Stimulated activated CD4-positive, alpha-beta T cell treated with anti-CD3 and anti-CD28 coated beads, Interleukin-15, amount 100 ng/mL, for 48 hours (primary cell): ENCODE measurements around the gene PDXK.

Source experiments
- DNase-seq, 2 donors: peaks; one replicate each; pipeline ENCODE4 v3.0.0-alpha.2; 2020; ENCODE audit warnings: low read depth in 2 of 2

PDXK gene

GRCh38 chr21:43779660-43780059 lies 60.7 kb downstream of the PDXK start:
- no peak for DNase-seq

DNA sequence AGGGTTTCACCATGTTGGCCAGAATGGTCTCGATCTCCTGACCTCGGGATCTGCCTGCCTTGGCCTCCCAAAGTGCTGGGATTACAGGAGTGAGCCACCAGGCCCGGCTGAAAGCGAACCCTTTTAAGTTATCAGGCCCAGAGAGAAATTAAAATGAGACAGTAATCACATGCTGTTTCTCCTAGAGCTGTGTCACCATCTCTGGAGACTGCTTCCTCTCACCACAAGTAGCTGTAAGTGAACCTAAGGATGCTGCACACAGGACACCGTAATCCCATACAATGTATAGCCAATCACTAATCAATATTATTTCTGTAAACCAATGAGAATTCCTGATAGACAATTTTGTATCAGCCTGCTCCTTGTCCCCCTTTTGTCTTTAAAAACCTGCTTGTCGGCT lies 62.9 kb downstream of the PDXK start:
- DNase-seq: no peak

GRCh38 chr21:43782431-43783097 lies 63.6 kb downstream of the PDXK start:
- no peak for DNase-seq

DNA sequence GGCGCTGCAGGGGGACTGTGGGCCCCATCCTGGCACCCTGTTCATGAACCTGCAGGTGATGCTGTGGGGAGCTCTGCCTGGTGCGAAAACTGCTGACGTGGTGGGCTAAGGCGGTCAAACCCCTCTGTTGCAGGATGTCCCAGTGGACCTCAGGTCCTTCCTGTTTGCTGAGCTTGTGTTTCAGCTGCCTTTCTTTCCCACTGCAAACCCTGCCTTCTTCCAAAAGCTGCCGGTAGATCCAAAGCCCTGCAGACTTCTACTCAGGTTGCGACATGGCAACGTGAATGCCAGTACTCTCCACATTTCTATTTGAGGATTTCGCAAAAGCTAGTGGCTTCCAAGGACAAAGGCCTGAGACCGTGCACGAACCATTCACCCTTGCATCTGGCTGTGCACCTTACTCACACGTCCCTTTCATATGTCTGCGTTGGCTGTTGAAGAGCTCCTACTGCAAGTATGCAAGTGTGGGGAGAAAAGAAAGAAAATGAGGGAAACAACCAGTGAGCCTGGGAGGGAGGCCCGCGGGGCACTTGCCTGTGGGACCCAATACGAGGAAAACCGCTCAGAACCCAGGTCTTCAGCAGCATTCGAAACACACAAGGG lies 64.3 kb downstream of the PDXK start:
- no peak for DNase-seq

- no peak for DNase-seq
Observed at GRCh38 chr21:43785134-43785533, 66.2 kb downstream of the PDXK start.

DNA sequence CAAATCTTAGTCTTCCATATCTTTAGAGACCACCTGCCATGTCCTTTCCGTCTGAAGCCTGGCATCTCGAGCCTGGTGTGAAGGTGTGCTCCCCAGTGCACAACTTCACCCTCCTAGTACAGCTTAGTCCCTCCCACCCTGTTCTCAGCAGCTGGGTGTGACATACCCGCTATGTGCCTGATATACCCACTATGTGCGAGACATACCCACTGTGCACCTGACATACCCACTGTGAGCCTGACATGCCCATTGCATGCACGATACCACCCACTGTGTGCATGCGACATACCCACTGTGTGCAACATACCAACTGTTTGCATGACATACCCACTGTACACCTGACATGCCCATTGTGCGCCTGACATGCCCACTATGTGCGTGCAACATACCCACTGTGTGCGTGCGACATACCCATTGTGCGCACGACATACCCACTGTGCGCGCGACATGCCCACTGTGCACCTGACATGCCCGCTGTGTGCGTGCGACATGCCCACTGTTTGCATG lies 67.4 kb downstream of the PDXK start:
- no peak for DNase-seq

DNA sequence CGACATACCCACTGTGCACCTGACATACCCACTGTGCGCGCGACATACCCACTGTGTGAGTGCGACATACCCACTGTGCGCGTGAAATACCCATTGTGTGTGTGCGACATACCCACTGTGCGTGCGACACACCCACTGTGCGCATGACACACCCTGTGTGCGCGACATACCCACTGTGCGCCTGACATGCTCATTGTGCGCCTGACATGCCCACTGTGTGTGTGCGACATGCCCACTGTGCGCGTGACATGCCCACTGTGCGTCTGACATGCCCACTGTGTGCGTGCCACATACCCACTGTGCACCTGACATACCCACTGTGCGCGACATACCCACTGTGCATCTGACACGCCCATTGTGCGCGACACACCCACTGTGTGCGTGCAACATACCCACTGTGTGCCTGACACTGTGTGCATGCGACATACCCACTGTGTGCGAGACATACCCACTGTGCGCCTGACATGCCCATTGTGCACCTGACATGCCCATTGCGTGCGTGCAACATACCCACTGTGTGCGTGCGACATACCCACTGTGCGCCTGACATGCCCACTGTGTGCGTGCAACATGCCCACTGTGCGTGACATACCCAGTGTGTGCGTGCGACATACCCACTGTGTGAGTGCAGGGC lies 68.0 kb downstream of the PDXK start:
- no peak for DNase-seq

- DNase-seq: peak; percentile 85 to 89
Observed at GRCh38 chr21:43789276-43790009, 70.5 kb downstream of the PDXK start, which contains the start of gene RRP1. RRP1 (plus strand) TSS chr21:43789577; CDS start chr21:43789630, 53 bp downstream.

GRCh38 chr21:43790010-43790524 lies 71.1 kb downstream of the PDXK start:
- no peak for DNase-seq

DNA sequence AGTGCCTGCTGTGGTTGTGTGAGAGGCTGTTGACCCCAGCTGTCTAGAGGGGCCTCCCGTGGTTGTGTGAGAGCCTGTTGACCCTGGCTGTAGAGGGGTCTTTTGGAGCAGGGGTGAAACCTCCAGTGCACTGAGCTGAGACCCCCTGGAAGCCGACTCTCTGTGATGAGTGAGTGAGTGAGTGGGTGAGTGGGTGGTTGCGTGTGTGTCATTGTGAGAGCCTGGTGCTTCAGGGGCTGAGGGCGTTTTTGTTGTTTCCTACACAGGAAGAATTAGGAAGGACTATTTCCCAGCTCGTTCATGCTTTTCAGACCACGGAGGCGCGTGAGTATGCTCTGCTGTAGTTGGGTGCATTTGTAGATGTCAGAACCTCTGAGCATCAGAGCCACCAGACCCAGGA lies 73.5 kb downstream of the PDXK start:
- no peak for DNase-seq

DNA sequence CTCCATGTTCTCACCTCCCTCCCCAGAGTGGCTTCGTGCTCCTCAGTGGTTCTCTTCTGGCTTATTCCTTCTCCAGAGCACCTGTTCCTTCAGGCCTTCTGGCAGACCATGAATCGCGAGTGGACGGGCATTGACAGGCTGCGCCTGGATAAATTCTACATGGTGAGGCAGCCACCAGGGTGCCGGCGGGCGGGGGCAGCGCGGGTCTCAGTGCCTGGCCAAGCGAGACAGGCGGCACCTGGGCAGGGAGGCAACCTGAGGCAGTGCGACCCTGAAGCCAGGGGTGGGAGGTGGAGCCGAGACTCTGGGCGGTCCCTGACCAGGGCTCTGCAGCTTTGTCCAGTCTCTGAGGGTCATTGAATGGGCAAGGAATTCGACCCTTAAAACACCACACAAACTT lies 74.3 kb downstream of the PDXK start:
- DNase-seq: no peak

DNA sequence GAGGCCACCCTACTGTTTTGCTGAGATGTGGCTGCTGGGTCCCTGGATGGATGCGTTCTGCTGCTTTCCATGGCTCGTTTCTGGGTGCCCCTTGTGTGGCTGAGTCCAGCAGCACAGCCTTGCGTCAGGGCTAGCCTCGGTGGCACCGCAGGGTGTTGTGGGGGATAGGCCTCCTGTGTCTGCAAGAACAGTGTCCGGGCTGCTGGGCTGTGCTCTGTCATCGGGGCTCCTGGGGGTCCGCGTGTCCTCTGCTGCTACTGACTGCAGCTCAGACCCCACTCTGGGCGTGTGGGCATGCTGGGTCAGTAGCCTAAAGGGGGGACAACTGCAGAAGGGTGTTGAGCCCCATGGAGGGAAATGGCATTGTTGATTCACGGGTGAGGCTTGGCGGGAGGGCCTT lies 75.4 kb downstream of the PDXK start:
- no peak for DNase-seq

- no peak for DNase-seq
Observed at GRCh38 chr21:43794857-43795256, 75.9 kb downstream of the PDXK start.

- no peak for DNase-seq
Observed at GRCh38 chr21:43797415-43797814, 78.5 kb downstream of the PDXK start.

GRCh38 chr21:43797925-43798715 lies 79.2 kb downstream of the PDXK start:
- no peak for DNase-seq

DNA sequence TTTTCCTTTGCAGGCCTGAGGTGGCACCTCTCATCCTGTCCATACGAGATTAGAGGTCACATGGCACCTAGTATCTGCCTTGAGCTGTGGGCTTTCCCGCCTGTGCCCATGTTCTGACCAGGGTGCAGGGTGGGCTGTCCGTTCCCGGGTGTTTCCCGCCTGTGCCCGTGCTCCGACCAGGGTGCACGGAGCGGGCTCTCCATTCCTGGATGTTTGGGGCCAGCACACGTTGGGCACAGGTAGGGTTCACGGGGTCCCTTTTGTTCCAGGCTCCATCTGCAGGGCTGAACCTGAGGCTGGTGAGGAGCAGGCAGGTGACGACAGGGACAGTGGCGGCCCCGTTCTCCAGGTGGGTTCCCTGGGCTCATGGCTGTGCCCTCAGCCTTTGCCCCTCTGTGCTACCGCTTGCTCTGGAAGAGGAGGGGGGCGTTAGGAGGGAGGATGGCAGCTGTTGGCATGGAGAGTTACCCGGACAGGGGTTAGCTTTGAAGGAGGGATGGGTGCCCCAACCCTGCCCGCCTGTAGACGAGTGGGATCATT lies 80.4 kb downstream of the PDXK start:
- no peak for DNase-seq

DNA sequence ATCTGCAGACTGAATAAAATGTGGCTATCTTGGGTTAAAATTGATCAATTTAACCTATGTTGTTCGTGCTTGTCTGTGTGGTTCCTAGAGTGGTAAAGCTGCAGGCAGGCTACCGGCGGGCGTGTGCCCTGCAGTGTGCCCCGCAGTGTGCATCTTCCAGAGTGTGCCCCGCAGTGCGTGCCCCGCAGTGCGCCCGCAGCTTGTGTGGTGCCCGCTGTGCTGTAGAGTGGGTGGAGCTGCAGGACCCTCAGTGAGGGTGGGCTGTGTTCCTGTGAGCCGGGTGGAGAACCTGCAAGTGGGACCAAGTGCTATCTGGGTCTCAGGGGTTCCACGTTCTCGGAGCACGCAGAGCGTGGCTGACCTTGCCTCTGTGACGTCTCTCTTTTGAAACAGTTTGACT lies 81.2 kb downstream of the PDXK start:
- no peak for DNase-seq

DNA sequence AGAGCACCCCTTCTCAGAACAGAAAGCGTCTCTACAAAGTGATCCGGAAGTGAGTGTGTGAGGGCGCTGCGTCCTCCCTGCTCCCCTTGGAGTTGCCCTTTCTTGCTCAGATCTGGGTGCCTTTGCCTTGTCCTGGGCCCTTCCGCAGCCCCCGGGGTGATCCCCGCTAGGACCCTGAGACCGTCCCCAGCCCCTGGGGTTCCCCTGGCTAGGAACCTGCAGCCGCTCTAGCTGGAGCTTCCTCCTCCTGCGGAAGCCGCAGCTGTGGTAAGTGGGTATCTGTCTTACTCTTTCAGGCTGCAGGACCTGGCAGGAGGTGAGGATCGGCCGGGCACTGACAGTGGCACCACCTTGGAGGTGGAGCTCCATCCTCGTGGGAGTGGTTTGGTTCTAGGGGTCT lies 81.6 kb downstream of the PDXK start:
- no peak for DNase-seq

DNA sequence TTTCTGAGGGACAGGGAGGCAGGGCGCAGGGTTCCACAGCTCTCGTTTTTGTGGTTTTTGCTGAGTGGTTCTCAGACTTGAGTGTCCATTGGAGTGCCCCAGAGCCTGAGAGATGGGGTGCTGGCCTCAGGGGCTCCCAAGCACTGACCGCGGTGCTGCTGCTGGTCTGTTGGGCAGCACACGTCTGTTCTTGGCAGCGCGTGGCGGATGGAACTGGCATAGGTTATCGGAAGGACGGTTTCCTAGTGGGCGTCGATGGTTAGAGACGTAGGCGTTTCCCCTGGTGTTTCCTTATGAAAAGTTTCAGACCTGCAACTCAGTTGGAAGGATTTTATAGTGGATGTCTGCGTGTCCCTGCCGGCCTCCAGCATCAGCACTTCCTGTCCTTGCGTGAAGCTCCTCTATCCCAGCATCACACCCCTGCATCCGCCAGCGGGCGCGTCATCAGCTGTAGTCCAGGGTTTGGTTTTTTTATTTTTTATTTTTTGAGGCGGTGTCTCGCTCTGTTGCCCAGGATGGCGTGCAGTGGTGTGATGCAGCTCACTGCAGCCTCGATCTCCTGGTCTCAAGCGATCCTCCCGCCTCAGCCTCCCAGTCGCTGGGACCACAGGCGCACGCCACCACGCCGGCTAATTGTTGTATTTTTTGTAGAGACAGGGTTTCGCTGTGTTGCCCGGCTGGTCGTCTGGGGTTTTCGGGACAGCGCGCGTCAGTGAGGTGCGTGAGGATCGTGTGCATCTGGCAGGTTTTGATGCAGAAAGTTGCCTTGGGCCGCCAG lies 82.3 kb downstream of the PDXK start:
- DNase-seq: no peak

GRCh38 chr21:43802713-43803313 lies 83.9 kb downstream of the PDXK start:
- DNase-seq: no peak
